HG03457 (cell line): Measurements from ENCODE around the gene PBRM1.

Experiments
- ATAC-seq: cut with Tn5 transposase; IDR thresholded peaks from one replicate; pipeline ENCODE4 v1.9.1; 2021; ENCODE audit warnings: moderate number of reproducible peaks; ENCODE audit not compliant: unreplicated experiment

PBRM1 gene

GRCh38 chr3:52670621-52671521 is 14.8 kb downstream of the PBRM1 start:
- peak; percentile 53 for ATAC-seq

- no peak for ATAC-seq
Measured at GRCh38 chr3:52663098-52663497, 22.6 kb downstream of the PBRM1 start.

- no peak for ATAC-seq
Measured at GRCh38 chr3:52660046-52660445, 25.7 kb downstream of the PBRM1 start.

- ATAC-seq = no peak
Measured at GRCh38 chr3:52655895-52656294, 29.8 kb downstream of the PBRM1 start.

GRCh38 chr3:52651592-52651991 is 34.1 kb downstream of the PBRM1 start:
- no peak for ATAC-seq

GRCh38 chr3:52650439-52650838 is 35.3 kb downstream of the PBRM1 start:
- ATAC-seq = no peak

GRCh38 chr3:52649461-52650210 is 36.1 kb downstream of the PBRM1 start:
- no peak for ATAC-seq

GRCh38 chr3:52645549-52645948 is 40.2 kb downstream of the PBRM1 start:
- ATAC-seq = no peak

- ATAC-seq = no peak
Measured at GRCh38 chr3:52636673-52637072, 49.0 kb downstream of the PBRM1 start.

- ATAC-seq = no peak
Measured at GRCh38 chr3:52633786-52634185, 51.9 kb downstream of the PBRM1 start.

GRCh38 chr3:52625041-52625440 is 60.7 kb downstream of the PBRM1 start:
- ATAC-seq = no peak

GRCh38 chr3:52623234-52623792 is 62.4 kb downstream of the PBRM1 start:
- ATAC-seq = no peak

- no peak for ATAC-seq
Measured at GRCh38 chr3:52620580-52620979, 65.1 kb downstream of the PBRM1 start.

- ATAC-seq = no peak
Measured at GRCh38 chr3:52615166-52615565, 70.5 kb downstream of the PBRM1 start.

GRCh38 chr3:52614689-52615088 is 71.0 kb downstream of the PBRM1 start:
- ATAC-seq = no peak

GRCh38 chr3:52609316-52609815 is 76.3 kb downstream of the PBRM1 start:
- no peak for ATAC-seq

- no peak for ATAC-seq
Measured at GRCh38 chr3:52608337-52608736, 77.4 kb downstream of the PBRM1 start.

GRCh38 chr3:52606373-52607085 is 79.2 kb downstream of the PBRM1 start:
- ATAC-seq = no peak

- ATAC-seq = no peak
Measured at GRCh38 chr3:52600258-52600657, 85.5 kb downstream of the PBRM1 start.

GRCh38 chr3:52596658-52597265 is 89.0 kb downstream of the PBRM1 start:
- ATAC-seq = no peak
